HG02642 (cell line): Measurements from ENCODE around the gene PPARG.
"Not testable (repeated sequence)": the region's sequence is repeated elsewhere in the genome, so short reads cannot be mapped to it uniquely, and the experiment has no call there.

ENCODE experiments used
- ATAC-seq: cut with Tn5 transposase; IDR thresholded peaks from one replicate; pipeline ENCODE4 v1.9.1; 2021; ENCODE audit warnings: mild to moderate bottlenecking; ENCODE audit not compliant: unreplicated experiment, poor library complexity

Gene PPARG

DNA sequence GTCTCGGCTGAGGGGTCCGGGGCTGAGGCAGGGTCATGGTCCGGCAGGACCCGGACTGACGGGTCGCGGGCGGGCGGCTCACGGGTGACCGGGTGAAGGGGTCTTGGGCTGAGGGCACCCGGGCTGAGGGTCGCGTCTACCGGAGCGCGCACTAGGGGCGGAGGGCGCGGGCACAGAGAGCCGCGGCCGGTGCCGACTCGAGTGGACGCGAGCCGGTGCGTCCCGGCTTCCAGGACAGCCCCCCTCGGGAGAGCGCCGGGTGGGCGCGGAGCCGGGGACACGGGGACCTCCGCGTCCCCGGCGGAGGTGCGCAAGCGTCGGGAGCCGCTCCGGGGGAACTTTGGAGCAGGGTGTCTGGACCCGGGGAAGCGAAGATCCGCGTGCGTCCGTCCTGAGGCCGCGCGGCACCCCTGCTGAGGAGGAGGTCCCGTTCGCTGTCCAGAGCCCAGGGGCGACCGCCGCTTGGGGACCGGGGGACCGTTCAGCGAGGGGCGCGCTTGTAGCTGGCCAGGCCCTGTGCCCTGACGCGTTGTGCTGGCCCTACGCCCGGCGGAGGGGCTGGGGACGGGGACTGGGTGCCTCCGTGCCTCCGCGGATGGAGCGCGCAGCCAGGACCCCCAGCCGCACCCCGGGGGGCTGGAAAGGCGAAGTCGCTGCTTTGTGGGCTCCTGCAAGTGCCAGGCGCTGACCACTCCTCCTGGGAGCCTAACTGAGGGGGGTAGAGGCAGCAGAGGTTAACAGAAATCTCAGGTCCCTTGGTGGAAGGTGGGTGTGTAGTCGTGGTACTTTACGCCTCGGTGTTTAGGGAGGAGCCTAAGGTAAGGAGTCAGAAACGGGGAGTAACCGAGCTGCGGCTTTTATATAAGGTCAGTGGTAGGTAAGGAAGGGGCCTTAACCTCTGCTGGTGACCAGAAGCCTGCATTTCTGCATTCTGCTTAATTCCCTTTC, at the start of gene PPARG:
Gene PPARG, plus strand, starts transcription at position 889 of the 948 bp plus-strand sequence. CDS start 90,642 bp downstream, outside the sequence.
- ATAC-seq: no peak

DNA sequence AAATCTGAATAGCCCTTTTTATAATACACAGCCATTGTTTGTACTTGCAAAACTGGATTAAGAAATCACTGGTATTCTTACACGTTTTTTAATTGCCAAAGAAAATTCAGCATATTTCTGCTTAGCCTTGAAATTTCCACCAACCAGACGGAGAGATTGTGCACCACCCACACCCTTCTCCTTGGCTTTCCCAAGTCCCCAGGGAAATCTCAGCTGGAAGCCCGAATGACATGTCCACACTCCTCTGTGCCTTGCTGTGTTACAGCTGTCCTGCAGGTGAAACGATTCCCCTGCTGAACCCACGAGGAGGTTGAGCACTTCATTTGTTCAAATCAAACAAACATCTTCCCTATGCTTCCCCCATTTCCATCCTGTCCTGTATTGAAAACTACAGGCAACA, 49.6 kb upstream of the PPARG start:
- ATAC-seq: no peak

- no peak for ATAC-seq
These were observed 46.1 kb upstream of the PPARG start for GRCh38 chr3:12242772-12243171.

- no peak for ATAC-seq
These were observed 42.2 kb upstream of the PPARG start for GRCh38 chr3:12246497-12247163.

DNA sequence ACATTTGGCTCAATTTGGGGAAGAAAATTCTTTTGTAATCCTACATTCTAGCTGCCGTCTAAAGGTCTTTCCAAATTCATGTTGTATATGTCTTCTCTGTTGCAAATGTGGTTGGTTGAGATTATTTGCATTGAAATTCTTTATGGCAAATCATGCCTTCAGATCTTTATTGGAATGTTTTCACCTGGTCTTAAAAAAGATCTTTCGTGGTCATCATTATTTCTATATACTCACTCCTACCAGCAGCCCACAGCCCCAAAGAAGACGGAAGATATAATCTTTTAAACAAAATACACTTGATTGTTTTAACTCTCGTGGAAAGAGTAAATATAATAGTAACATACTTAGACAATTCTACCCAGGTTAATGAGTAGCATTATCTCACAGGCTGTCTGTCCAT, 41.5 kb upstream of the PPARG start:
- ATAC-seq: no peak

DNA sequence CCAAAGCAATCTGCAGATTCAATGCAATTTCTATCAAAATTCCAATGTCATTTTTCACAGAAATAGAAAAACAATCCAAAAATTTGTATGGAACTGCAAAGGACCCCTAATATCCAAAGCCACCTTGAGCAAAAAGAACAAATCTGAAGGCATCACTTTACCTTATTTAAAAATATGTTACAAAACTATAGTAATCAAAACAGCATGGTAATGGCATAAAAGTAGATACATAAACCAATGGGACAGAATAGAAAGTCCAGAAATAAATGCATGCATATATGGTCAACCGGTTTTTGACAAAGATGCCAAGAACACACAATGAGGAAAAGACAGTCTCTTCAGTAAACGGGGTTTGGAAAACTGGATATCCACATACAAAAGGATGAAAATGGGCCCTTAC, 39.4 kb upstream of the PPARG start:
- ATAC-seq: no peak

- no peak for ATAC-seq
These were observed 36.0 kb upstream of the PPARG start for GRCh38 chr3:12252889-12253288.

GRCh38 chr3:12253516-12254343, 35.1 kb upstream of the PPARG start:
- no peak for ATAC-seq

- no peak for ATAC-seq
These were observed 33.5 kb upstream of the PPARG start for GRCh38 chr3:12255393-12255792.

- ATAC-seq: no peak
These were observed 30.0 kb upstream of the PPARG start for GRCh38 chr3:12258911-12259310.

GRCh38 chr3:12262173-12262572, 26.7 kb upstream of the PPARG start:
- not testable (repeated sequence) for ATAC-seq

DNA sequence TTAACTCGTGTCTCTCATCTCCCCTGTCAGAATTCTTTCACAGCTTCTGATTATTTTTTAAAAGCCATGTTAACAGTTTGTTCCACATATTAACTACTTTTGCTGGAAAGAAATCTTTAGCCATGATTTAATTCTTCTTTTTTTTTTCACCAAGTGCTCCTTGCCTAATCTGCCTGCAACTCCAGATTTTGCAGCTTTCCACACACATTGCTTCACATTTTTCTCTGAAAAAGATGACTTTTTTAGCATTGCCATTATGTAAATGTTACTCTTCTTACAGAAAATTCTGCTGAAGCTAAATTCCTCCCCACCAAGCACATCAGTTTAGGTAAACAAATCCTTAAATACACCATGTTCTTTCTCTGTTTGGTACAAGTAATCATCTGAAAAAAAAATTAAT, 23.4 kb upstream of the PPARG start:
- no peak for ATAC-seq

DNA sequence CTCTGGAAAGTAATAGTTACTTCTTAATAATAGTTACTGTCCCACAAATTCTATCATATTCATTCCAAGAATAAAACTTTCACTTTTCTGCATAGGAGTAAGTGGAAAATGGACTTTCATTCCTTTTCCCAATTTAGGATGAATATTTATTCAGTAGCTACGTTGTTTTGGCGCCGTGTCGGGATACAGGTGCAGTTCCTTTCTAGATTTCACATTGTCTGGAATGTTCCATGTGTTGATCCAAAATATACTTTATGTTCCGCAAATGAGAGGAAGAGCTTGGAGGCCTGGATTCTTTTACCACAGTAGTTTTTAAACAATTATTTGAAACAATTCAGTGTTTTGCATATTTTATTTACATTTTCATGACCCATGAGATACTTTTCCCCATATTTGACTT, 22.8 kb upstream of the PPARG start:
- no peak for ATAC-seq

DNA sequence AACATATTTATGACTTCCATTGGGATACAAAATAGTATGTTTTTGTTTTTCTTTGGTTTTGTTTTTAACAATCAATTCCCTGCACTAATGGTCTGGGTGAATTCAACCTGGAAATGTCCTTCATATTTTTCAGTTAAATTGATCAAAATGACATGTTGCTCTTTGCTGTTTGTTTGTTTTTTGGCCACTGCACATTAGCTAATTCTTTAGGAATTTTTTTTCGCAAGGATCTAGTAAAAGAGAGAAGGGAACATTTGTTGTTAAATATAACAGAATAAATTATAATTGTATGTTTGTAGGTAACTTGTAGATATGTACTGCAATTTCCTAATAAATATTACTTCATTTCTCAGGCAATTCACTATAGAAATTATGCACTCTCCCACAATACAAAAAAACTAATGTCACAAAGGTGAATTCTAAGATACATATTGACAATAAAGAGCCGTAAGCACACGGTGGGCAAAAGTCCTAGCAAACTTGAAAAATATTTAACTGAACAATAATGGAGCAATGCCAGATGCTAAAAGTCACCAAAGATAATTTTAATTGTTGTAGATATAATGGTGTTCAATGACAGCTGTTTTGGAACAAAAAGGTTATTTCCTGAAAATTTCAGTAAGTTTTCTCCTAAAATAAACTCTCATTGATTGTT, 21.4 kb upstream of the PPARG start:
- no peak for ATAC-seq

GRCh38 chr3:12268049-12268735, 20.7 kb upstream of the PPARG start:
- ATAC-seq: no peak

- no peak for ATAC-seq
These were observed 17.9 kb upstream of the PPARG start for GRCh38 chr3:12270976-12271375.

GRCh38 chr3:12273045-12273695, 15.7 kb upstream of the PPARG start:
- peak; percentile 94 for ATAC-seq

DNA sequence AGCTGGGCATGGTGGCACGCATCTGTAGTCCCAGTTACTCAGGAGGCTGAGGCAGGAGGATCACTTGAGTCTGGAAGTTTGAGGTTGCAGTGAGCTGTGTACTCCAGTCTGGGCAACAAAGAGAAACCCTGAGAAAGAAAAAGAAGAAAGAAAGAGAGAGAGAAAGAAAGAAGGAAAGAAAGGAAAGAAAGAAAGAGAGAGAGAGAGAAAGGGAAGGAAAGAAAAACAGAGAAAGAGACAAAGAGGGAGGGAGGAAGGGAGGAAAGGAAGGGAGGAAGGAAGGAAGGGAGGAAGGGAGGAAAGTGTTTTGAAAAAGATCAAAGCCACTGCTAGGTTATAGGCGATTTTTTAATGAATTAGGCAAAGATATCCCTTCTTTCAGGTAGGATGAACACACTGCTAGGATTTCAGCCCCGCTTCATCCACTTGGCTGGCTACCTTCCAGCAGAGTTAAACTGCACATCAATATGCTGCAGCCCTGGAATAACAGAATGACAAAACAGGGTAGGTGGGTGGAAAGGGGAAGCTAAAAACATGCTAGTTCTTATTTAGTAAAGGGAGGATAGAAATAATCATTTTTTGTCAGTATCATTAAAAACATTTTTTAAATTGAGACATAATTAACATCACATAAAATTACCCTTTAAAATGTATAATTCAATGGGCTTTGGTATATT, 12.8 kb upstream of the PPARG start:
- ATAC-seq: no peak

- ATAC-seq: not testable (repeated sequence)
These were observed 12.0 kb upstream of the PPARG start for GRCh38 chr3:12276827-12277226.
